ENCODE results near the gene KDM2B. TPM values are rescaled to one million over a fixed set of nuclear protein-coding genes. Genes with fewer than 3 reads are reported as not detected.

The KDM2B gene
- polyA plus RNA-seq, 2 donors, result 15.7 to 23.5 TPM

GRCh38 chr12:121613462-121613861 is 32.6 kb upstream of the KDM2B start:
- 90 to 91% methylated on average over 7 of the region's 7 CpGs for WGBS, 2 donors
- Histone ChIP-seq H3K4me3 (ENCODE audit: low read depth in 1 of 2, low read length in 2 of 2) (no peak overlapping the region), H3K4me1 (ENCODE audit: control insufficient read depth in 2 of 2, insufficient read depth in 2 of 2, low read length in 1 of 2) (peaks cover 0 to 2% of the 10 kb centered on the region in 2 donors), H3K9me3 (ENCODE audit: control insufficient read depth in 2 of 2, insufficient read depth in 1 of 2, low read depth in 1 of 2, low read length in 1 of 2) (no peaks in the 10 kb centered on the region), H3K27ac (ENCODE audit: low read depth in 2 of 2, low read length in 1 of 2) (no peak overlapping the region), H3K27me3 (ENCODE audit: control insufficient read depth in 1 of 2, insufficient read depth in 2 of 2, low read length in 2 of 2) (no peaks in the 10 kb centered on the region), H3K36me3 (ENCODE audit: control insufficient read depth in 2 of 2, insufficient read depth in 2 of 2, low read length in 1 of 2) (no peaks in the 10 kb centered on the region)

- H3K27ac ChIP-seq (ENCODE audit: low read depth in 2 of 2, low read length in 1 of 2), result peak overlapping the region in 1 of 2 donors; percentile 61
- no peaks in the 10 kb centered on the region for H3K36me3 ChIP-seq (ENCODE audit: control insufficient read depth in 2 of 2, insufficient read depth in 2 of 2, low read length in 1 of 2)
- peaks cover 0 to 2% of the 10 kb centered on the region in 2 donors for H3K4me1 ChIP-seq (ENCODE audit: control insufficient read depth in 2 of 2, insufficient read depth in 2 of 2, low read length in 1 of 2)
- 84 to 88% methylated on average over 2 of the region's 2 CpGs for WGBS, 2 donors
- H3K9me3 ChIP-seq (ENCODE audit: control insufficient read depth in 2 of 2, insufficient read depth in 1 of 2, low read depth in 1 of 2, low read length in 1 of 2), result no peaks in the 10 kb centered on the region
- H3K4me3 ChIP-seq (ENCODE audit: low read depth in 1 of 2, low read length in 2 of 2), result no peak overlapping the region
- H3K27me3 ChIP-seq (ENCODE audit: control insufficient read depth in 1 of 2, insufficient read depth in 2 of 2, low read length in 2 of 2), result no peaks in the 10 kb centered on the region
Observed at GRCh38 chr12:121611306-121611705, 30.5 kb upstream of the KDM2B start.

DNA sequence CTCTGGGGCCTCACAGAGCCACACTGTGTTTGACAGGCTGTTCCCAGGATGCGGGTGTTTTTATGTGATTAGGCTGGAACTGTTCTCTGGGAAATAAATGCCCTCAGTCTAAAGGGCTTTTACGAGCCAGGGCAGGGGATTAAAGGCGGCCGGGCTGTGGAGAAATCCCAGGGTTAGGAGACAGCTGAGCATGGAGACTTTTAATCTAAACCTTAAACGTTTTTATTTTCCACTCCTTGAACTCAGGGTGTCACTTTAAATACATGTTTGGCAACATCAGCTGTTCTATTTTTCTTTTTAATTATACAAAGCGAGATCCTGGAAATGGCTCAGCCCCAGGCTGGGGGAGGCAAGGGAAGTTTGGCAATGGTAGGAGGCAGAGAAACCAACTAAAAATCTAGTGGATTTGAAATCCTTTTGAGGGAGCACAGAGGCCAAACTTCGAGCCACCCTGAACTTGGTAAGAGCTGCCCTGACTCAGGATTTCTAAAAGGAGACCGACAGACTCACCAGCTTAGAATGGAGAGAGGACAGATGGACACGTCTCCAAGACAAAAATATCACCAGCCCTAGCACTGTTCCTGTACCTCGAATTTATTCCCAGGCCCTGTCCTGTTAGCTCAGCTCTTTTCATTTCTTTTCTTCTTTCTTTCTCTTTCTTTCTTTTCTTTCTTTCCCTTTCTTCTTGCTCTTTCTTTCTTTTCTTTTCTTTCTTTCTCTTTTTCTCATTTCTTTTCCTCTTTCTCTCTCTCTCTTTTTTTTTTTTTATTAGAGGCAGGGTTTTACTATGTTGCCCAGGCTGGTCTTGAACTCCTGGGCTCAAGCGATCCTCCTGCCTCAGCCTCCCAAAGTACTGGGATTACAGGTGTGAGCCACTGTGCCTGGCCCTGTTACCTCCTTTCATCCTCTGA is 29.7 kb upstream of the KDM2B start:
- Histone ChIP-seq H3K4me3 (ENCODE audit: low read depth in 1 of 2, low read length in 2 of 2) (no peak overlapping the region), H3K9me3 (ENCODE audit: control insufficient read depth in 2 of 2, insufficient read depth in 1 of 2, low read depth in 1 of 2, low read length in 1 of 2) (no peaks in the 10 kb centered on the region), H3K36me3 (ENCODE audit: control insufficient read depth in 2 of 2, insufficient read depth in 2 of 2, low read length in 1 of 2) (no peaks in the 10 kb centered on the region), H3K4me1 (ENCODE audit: control insufficient read depth in 2 of 2, insufficient read depth in 2 of 2, low read length in 1 of 2) (peaks cover 0 to 2% of the 10 kb centered on the region in 2 donors), H3K27ac (ENCODE audit: low read depth in 2 of 2, low read length in 1 of 2) (peak overlapping the region; percentile 47 to 61), H3K27me3 (ENCODE audit: control insufficient read depth in 1 of 2, insufficient read depth in 2 of 2, low read length in 2 of 2) (no peaks in the 10 kb centered on the region)
- 28 to 33% methylated on average over 11 of the region's 11 CpGs for WGBS, 2 donors

DNA sequence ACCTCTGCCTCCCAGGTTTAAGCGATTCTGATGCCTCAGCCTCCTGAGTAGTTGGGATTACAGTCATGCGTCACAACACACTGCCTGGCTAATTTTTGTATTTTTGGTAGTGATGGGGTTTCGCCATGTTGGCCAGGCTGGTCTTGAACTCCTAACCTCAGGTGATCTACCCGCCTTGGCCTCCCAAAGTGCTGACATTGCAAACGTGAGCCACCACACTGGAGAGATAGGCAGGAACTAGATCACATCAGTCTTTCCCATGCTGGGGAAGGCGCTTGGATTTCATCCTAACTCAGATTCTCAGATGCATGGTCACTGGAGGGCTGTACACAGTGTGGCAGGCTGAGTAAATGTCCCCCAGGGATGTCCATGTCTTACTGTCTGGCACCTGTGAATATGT is 27.5 kb upstream of the KDM2B start:
- WGBS, 2 donors, result 90 to 91% methylated on average over 6 of the region's 6 CpGs
- no peak overlapping the region for H3K4me3 ChIP-seq (ENCODE audit: low read depth in 1 of 2, low read length in 2 of 2)
- H3K4me1 ChIP-seq (ENCODE audit: control insufficient read depth in 2 of 2, insufficient read depth in 2 of 2, low read length in 1 of 2), result peaks cover 0 to 2% of the 10 kb centered on the region in 2 donors
- H3K27me3 ChIP-seq (ENCODE audit: control insufficient read depth in 1 of 2, insufficient read depth in 2 of 2, low read length in 2 of 2), result no peaks in the 10 kb centered on the region
- no peaks in the 10 kb centered on the region for H3K36me3 ChIP-seq (ENCODE audit: control insufficient read depth in 2 of 2, insufficient read depth in 2 of 2, low read length in 1 of 2)
- H3K27ac ChIP-seq (ENCODE audit: low read depth in 2 of 2, low read length in 1 of 2), result no peak overlapping the region
- H3K9me3 ChIP-seq (ENCODE audit: control insufficient read depth in 2 of 2, insufficient read depth in 1 of 2, low read depth in 1 of 2, low read length in 1 of 2), result no peaks in the 10 kb centered on the region

DNA sequence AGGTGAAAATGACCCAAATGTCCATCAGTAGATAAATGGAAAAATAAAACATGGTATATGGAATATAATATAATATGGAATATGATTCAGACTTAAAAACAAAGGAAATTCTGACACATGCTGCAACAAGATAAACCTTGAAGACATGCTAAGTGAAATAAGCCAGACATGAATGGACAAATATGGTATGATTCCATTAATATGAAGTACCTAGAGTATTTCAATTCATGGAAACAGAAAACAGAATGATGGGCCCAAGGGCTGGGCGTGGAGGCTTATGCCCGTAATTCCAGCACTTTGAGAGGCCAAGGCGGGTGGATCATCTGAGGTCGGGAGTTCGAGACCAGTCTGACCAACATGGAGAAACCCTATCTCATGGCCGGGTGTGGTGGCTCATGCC is 22.8 kb upstream of the KDM2B start:
- Histone ChIP-seq H3K4me1 (ENCODE audit: control insufficient read depth in 2 of 2, insufficient read depth in 2 of 2, low read length in 1 of 2) (no peaks in the 10 kb centered on the region), H3K27ac (ENCODE audit: low read depth in 2 of 2, low read length in 1 of 2) (no peak overlapping the region), H3K27me3 (ENCODE audit: control insufficient read depth in 1 of 2, insufficient read depth in 2 of 2, low read length in 2 of 2) (no peaks in the 10 kb centered on the region), H3K9me3 (ENCODE audit: control insufficient read depth in 2 of 2, insufficient read depth in 1 of 2, low read depth in 1 of 2, low read length in 1 of 2) (no peaks in the 10 kb centered on the region), H3K4me3 (ENCODE audit: low read depth in 1 of 2, low read length in 2 of 2) (no peak overlapping the region), H3K36me3 (ENCODE audit: control insufficient read depth in 2 of 2, insufficient read depth in 2 of 2, low read length in 1 of 2) (no peaks in the 10 kb centered on the region)
- 67 to 71% methylated on average over 6 of the region's 6 CpGs for WGBS, 2 donors

DNA sequence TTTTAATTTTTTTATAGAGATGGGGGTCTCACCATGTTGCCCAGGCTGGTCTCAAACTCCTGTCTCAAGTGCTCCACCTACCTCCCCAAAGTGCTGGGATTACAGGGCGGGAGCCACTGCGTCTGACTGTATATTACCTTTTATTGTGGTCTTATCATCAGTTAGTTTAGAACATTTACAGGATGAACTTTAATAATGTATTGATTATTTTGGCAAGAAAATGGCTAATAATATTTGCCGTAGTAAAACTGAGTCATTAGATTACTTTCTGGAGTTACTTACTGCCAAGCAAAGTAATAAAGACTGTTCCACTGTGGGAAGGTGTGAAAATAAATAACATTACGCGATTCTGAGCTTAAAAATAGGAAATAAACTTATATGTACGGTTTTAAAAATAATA is 21.9 kb upstream of the KDM2B start:
- Histone ChIP-seq H3K27me3 (ENCODE audit: control insufficient read depth in 1 of 2, insufficient read depth in 2 of 2, low read length in 2 of 2) (no peaks in the 10 kb centered on the region), H3K36me3 (ENCODE audit: control insufficient read depth in 2 of 2, insufficient read depth in 2 of 2, low read length in 1 of 2) (no peaks in the 10 kb centered on the region), H3K9me3 (ENCODE audit: control insufficient read depth in 2 of 2, insufficient read depth in 1 of 2, low read depth in 1 of 2, low read length in 1 of 2) (no peaks in the 10 kb centered on the region), H3K27ac (ENCODE audit: low read depth in 2 of 2, low read length in 1 of 2) (no peak overlapping the region), H3K4me3 (ENCODE audit: low read depth in 1 of 2, low read length in 2 of 2) (no peak overlapping the region), H3K4me1 (ENCODE audit: control insufficient read depth in 2 of 2, insufficient read depth in 2 of 2, low read length in 1 of 2) (no peaks in the 10 kb centered on the region)
- WGBS, 2 donors, result 85 to 87% methylated on average over 6 of the region's 6 CpGs

GRCh38 chr12:121600702-121601336 is 20.0 kb upstream of the KDM2B start:
- Histone ChIP-seq H3K27ac (ENCODE audit: low read depth in 2 of 2, low read length in 1 of 2) (no peak overlapping the region), H3K27me3 (ENCODE audit: control insufficient read depth in 1 of 2, insufficient read depth in 2 of 2, low read length in 2 of 2) (no peaks in the 10 kb centered on the region), H3K4me1 (ENCODE audit: control insufficient read depth in 2 of 2, insufficient read depth in 2 of 2, low read length in 1 of 2) (no peaks in the 10 kb centered on the region), H3K4me3 (ENCODE audit: low read depth in 1 of 2, low read length in 2 of 2) (no peak overlapping the region), H3K36me3 (ENCODE audit: control insufficient read depth in 2 of 2, insufficient read depth in 2 of 2, low read length in 1 of 2) (no peaks in the 10 kb centered on the region), H3K9me3 (ENCODE audit: control insufficient read depth in 2 of 2, insufficient read depth in 1 of 2, low read depth in 1 of 2, low read length in 1 of 2) (no peaks in the 10 kb centered on the region)
- WGBS, 2 donors, result 64 to 89% methylated on average over 6 of the region's 6 CpGs

DNA sequence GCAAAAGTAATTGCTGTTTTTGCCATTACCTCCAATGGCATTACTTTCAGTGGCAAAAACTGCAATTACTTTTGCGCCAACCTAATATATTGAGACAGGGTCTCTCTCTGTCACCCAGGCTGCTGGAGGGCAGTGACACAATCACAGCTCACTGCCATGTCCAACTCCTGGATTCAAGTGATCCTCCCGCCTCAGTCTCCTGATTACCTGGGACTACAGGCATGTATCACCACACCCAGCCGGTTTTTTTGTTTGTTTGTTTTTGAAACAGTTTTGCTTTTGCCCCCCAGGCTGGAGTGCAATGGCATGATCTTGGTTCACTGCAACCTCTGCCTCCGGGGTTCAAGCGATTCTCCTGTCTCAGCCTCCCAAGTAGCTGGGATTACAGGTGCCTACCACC is 15.7 kb upstream of the KDM2B start:
- Histone ChIP-seq H3K4me3 (ENCODE audit: low read depth in 1 of 2, low read length in 2 of 2) (no peak overlapping the region), H3K27me3 (ENCODE audit: control insufficient read depth in 1 of 2, insufficient read depth in 2 of 2, low read length in 2 of 2) (no peaks in the 10 kb centered on the region), H3K36me3 (ENCODE audit: control insufficient read depth in 2 of 2, insufficient read depth in 2 of 2, low read length in 1 of 2) (no peaks in the 10 kb centered on the region), H3K27ac (ENCODE audit: low read depth in 2 of 2, low read length in 1 of 2) (no peak overlapping the region), H3K4me1 (ENCODE audit: control insufficient read depth in 2 of 2, insufficient read depth in 2 of 2, low read length in 1 of 2) (no peaks in the 10 kb centered on the region), H3K9me3 (ENCODE audit: control insufficient read depth in 2 of 2, insufficient read depth in 1 of 2, low read depth in 1 of 2, low read length in 1 of 2) (no peaks in the 10 kb centered on the region)
- 93 to 94% methylated on average over 5 of the region's 5 CpGs for WGBS, 2 donors

- Histone ChIP-seq H3K27ac (ENCODE audit: low read depth in 2 of 2, low read length in 1 of 2) (no peak overlapping the region), H3K36me3 (ENCODE audit: control insufficient read depth in 2 of 2, insufficient read depth in 2 of 2, low read length in 1 of 2) (no peaks in the 10 kb centered on the region), H3K9me3 (ENCODE audit: control insufficient read depth in 2 of 2, insufficient read depth in 1 of 2, low read depth in 1 of 2, low read length in 1 of 2) (no peaks in the 10 kb centered on the region), H3K4me3 (ENCODE audit: low read depth in 1 of 2, low read length in 2 of 2) (no peak overlapping the region), H3K27me3 (ENCODE audit: control insufficient read depth in 1 of 2, insufficient read depth in 2 of 2, low read length in 2 of 2) (no peaks in the 10 kb centered on the region), H3K4me1 (ENCODE audit: control insufficient read depth in 2 of 2, insufficient read depth in 2 of 2, low read length in 1 of 2) (no peaks in the 10 kb centered on the region)
- 92 to 94% methylated on average over 12 of the region's 12 CpGs for WGBS, 2 donors
Observed at GRCh38 chr12:121595520-121595919, 14.7 kb upstream of the KDM2B start.
